Activated CD4-positive, alpha-beta T cell treated with anti-CD3 and anti-CD28 coated beads, Interleukin-2, amount 10 ng/mL, durations not matched to agents 24 days and 14 days (primary cell): ENCODE results near the gene NLK. TPM values are rescaled to one million over a fixed set of nuclear protein-coding genes. Genes with fewer than 3 reads are reported as not detected.
"Not testable (repeated sequence)": the region's sequence is repeated elsewhere in the genome, so short reads cannot be mapped to it uniquely, and the experiment has no call there.

Source experiments
- DNase-seq: peaks from one replicate; pipeline ENCODE4 v3.0.0; 2022
- H3K27ac Mint-ChIP-seq: one replicate; pipeline ENCODE4 v1.8.0; 2022; ENCODE audit warnings: mild to moderate bottlenecking, mixed read lengths
- H3K27me3 Mint-ChIP-seq: one replicate; pipeline ENCODE4 v1.8.0; 2022; ENCODE audit warnings: mixed read lengths
- H3K36me3 Mint-ChIP-seq: one replicate; pipeline ENCODE4 v1.8.0; 2022; ENCODE audit warnings: low read depth, mild to moderate bottlenecking, mixed read lengths
- H3K4me1 Mint-ChIP-seq: one replicate; pipeline ENCODE4 v1.8.0; 2021; ENCODE audit warnings: mixed read lengths
- H3K4me3 Mint-ChIP-seq: one replicate; pipeline ENCODE4 v1.8.0; 2022; ENCODE audit warnings: mild to moderate bottlenecking, moderate library complexity, mixed read lengths
- H3K9me3 Mint-ChIP-seq: one replicate; pipeline ENCODE4 v1.8.0; 2021; ENCODE audit warnings: mixed read lengths
- intact Hi-C: fragments of 100-400 bp; cut with micrococcal nuclease; formaldehyde crosslinking; loops from one replicate; pipeline ENCODE4 v1.15.1; 2023
- total RNA-seq: library from RNA; stranded (reverse); gene quantifications from 2 replicates; pipeline ENCODE4 v1.2.3, GENCODE V29; 2022

The NLK gene
- total RNA-seq, 1 donor from 2014 or later: 12.0 TPM

GRCh38 chr17:28092088-28092487 lies 49.6 kb downstream of the NLK start:
- H3K27me3 Mint-ChIP-seq: no peaks in the 10 kb centered on the region
- no peaks in the 10 kb centered on the region for H3K9me3 Mint-ChIP-seq
- peaks cover 5% of the 10 kb centered on the region for H3K4me1 Mint-ChIP-seq
- H3K4me3 Mint-ChIP-seq: no peak overlapping the region
- DNase-seq: no peak
- H3K27ac Mint-ChIP-seq: no peak overlapping the region
- H3K36me3 Mint-ChIP-seq: no peaks in the 10 kb centered on the region
- intact Hi-C loops: loop anchor here (10.0 kb wide), 1 partner anchor 87 kb away; no protein-coding TSS in a partner anchor

DNA sequence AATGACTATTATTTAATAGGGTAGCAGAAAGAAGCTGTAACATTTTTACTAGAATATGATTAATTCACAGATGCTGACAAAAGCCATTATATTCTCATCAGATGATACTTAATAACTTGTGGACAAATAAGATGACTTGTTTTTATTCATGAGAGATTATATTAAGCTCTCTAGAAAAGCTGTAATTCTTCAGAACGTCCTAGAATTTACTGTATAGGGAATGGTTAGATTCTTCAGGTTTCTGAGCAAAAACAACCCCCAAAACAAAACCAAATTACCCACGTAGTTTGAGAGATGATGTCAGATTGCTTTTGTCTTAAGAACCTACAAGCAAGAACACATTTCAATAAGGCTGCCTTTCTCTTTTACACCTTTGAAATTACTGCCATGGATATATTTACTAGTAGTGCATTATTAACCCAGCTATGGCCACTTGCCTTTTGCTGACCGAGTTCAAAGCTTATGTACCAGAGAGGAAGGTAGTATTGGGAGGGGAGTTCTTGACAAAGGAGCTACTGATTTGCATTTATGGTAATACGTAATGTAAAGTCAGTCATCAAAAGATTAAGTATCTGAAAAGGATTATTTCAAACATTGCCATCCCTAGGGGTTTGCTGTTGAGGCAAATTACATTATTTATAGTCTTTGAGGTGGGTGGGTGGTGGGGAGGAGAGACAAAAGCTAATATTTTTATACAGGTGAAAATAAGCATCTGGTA lies 51.7 kb downstream of the NLK start:
- Mint-ChIP-seq H3K9me3 (no peaks in the 10 kb centered on the region), H3K27ac (no peak overlapping the region), H3K4me1 (peaks cover 5% of the 10 kb centered on the region), H3K27me3 (no peaks in the 10 kb centered on the region), H3K4me3 (no peak overlapping the region), H3K36me3 (peaks cover under 1% of the 10 kb centered on the region)
- intact Hi-C loops: loop anchor here (10.0 kb wide), 1 partner anchor 89 kb away; no protein-coding TSS in a partner anchor
- DNase-seq: no peak

DNA sequence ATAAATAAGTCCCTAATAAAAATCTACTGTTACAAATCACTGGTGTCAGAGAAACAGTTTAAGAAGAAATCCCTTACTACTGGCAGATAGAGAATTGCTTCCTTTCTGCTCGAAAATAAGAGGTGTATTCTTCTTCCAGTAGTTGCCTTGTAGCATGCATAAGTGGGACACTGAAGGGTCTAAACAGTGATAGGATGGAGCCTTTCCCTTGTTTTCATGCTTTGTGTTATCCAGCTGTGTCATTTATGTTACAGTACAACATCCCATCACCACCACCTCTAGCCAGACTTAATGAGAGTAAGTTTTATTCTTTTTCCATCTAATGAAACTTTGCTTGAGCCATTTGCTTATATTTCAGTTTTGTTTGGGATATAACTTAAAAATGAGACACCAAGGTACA lies 54.3 kb downstream of the NLK start:
- no peaks in the 10 kb centered on the region for H3K27me3 Mint-ChIP-seq
- no peaks in the 10 kb centered on the region for H3K4me1 Mint-ChIP-seq
- no peaks in the 10 kb centered on the region for H3K9me3 Mint-ChIP-seq
- H3K36me3 Mint-ChIP-seq: peaks cover 2% of the 10 kb centered on the region
- no peak overlapping the region for H3K27ac Mint-ChIP-seq
- no peak overlapping the region for H3K4me3 Mint-ChIP-seq
- no peak for DNase-seq
- intact Hi-C loops: loop anchor here (10.0 kb wide), 1 partner anchor 92 kb away; no protein-coding TSS in a partner anchor

DNA sequence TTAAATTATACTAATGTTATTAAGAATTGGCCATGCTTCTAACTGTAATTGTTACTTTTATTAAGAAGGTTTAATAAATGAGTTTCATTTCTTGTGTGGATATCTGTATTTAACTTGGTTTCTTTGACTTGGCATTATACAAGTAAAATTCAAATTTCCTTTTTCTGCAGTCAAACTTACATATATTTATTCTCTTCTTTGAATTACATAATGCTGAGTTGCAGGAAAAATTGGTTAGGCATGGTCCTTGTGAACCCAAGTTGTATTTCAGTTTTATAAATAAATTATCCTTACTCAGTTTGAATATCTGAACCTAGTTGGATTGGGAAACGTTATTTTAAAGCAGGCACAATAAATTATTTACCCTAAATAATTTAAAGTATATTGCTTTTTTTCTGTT lies 54.8 kb downstream of the NLK start:
- peaks cover 2% of the 10 kb centered on the region for H3K36me3 Mint-ChIP-seq
- no peak overlapping the region for H3K4me3 Mint-ChIP-seq
- intact Hi-C loops: loop anchor here (10.0 kb wide), 1 partner anchor 92 kb away; no protein-coding TSS in a partner anchor
- no peaks in the 10 kb centered on the region for H3K4me1 Mint-ChIP-seq
- no peaks in the 10 kb centered on the region for H3K27me3 Mint-ChIP-seq
- DNase-seq: no peak
- no peak overlapping the region for H3K27ac Mint-ChIP-seq
- no peaks in the 10 kb centered on the region for H3K9me3 Mint-ChIP-seq

DNA sequence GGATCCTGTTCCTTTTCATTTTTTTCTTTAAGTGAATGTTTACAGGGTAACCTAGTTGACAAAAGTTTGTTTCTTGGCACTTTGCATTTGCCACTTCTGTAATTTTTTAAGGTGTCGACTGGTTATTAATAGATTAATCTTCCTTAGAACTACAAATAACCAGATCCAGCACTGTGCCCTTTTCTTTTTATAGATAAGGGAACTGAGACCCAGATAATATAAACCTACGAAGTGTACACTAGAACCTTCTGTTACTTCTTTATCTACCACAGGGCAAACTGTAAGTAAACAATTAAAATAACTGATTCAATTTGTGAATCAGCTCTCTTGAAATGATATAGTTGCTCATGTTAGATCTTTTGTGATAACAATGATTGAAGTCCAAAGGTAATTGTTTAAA lies 55.4 kb downstream of the NLK start:
- intact Hi-C loops: loop anchor here (10.0 kb wide), 1 partner anchor 93 kb away; no protein-coding TSS in a partner anchor
- H3K9me3 Mint-ChIP-seq: no peaks in the 10 kb centered on the region

DNA sequence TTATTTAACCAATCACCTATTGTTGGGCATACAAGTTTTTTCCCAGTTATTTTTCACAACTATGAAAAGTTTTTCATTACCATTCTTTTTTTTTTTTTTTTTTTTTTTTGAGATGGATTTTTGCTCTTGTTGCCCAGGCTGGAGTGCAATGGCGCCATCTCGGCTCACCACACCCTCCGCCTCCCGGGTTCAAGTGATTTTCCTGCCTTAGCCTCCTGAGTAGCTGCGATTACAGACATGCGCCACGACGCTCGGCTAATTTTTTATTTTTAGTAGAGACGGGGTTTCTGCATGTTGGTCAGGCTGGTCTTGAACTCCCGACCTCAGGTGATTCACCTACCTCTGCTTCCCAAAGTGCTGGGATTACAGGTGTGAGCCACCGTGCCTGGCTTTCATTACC lies 56.1 kb downstream of the NLK start:
- intact Hi-C loops: loop anchor here (10.0 kb wide), 1 partner anchor 94 kb away; no protein-coding TSS in a partner anchor
- not testable (repeated sequence) for H3K36me3 Mint-ChIP-seq, H3K9me3 Mint-ChIP-seq, H3K27ac Mint-ChIP-seq, H3K4me3 Mint-ChIP-seq, DNase-seq, H3K4me1 Mint-ChIP-seq, H3K27me3 Mint-ChIP-seq

More for the DNA sequence above, 55.4 kb downstream of the NLK start:
- no peak for DNase-seq
- H3K4me1 Mint-ChIP-seq: no peaks in the 10 kb centered on the region
- H3K27me3 Mint-ChIP-seq: no peaks in the 10 kb centered on the region
- H3K36me3 Mint-ChIP-seq: peaks cover 2% of the 10 kb centered on the region
- no peak overlapping the region for H3K27ac Mint-ChIP-seq
- no peak overlapping the region for H3K4me3 Mint-ChIP-seq

DNA sequence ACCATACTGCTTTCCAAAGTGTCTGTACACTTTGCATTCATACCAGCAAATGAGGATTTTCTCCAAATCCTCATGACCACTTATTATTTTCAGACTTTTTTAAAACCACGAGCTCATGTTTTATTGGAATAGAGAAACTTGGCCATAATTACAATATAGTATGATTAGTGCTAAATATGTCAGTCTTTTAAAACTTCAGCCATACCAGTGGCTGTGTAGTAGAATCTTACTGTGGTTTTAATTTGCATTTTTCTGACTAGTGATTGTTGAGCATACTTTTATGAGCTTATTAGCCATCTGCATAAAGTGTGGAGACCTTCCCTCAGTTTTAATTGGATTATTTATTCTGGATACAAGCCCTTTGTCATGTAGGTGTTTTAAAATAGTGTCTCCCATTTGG lies 57.8 kb downstream of the NLK start:
- Mint-ChIP-seq H3K9me3 (no peaks in the 10 kb centered on the region), H3K4me1 (no peaks in the 10 kb centered on the region), H3K4me3 (no peak overlapping the region)

GRCh38 chr17:28100936-28101335 lies 58.5 kb downstream of the NLK start:
- Mint-ChIP-seq H3K36me3 (peaks cover 2% of the 10 kb centered on the region), H3K27ac (no peak overlapping the region), H3K27me3 (no peaks in the 10 kb centered on the region), H3K4me1 (no peaks in the 10 kb centered on the region), H3K4me3 (no peak overlapping the region), H3K9me3 (no peaks in the 10 kb centered on the region)
- intact Hi-C loops: no loop called here
- no peak for DNase-seq

More for the DNA sequence above, 57.8 kb downstream of the NLK start:
- peaks cover 2% of the 10 kb centered on the region for H3K36me3 Mint-ChIP-seq
- DNase-seq: no peak
- no peak overlapping the region for H3K27ac Mint-ChIP-seq
- no peaks in the 10 kb centered on the region for H3K27me3 Mint-ChIP-seq
- intact Hi-C loops: no loop called here

- H3K4me3 Mint-ChIP-seq: no peak overlapping the region
- no peaks in the 10 kb centered on the region for H3K9me3 Mint-ChIP-seq
- H3K27me3 Mint-ChIP-seq: no peaks in the 10 kb centered on the region
- intact Hi-C loops: no loop called here
- peaks cover 2% of the 10 kb centered on the region for H3K36me3 Mint-ChIP-seq
- DNase-seq: no peak
- H3K27ac Mint-ChIP-seq: no peak overlapping the region
- no peaks in the 10 kb centered on the region for H3K4me1 Mint-ChIP-seq
Observed at GRCh38 chr17:28101919-28102318, 59.4 kb downstream of the NLK start.

GRCh38 chr17:28105501-28105900 lies 63.0 kb downstream of the NLK start:
- no peaks in the 10 kb centered on the region for H3K4me1 Mint-ChIP-seq
- H3K4me3 Mint-ChIP-seq: no peak overlapping the region
- no peak overlapping the region for H3K27ac Mint-ChIP-seq
- DNase-seq: no peak
- H3K27me3 Mint-ChIP-seq: no peaks in the 10 kb centered on the region
- H3K9me3 Mint-ChIP-seq: no peaks in the 10 kb centered on the region
- no peaks in the 10 kb centered on the region for H3K36me3 Mint-ChIP-seq
- intact Hi-C loops: no loop called here

DNA sequence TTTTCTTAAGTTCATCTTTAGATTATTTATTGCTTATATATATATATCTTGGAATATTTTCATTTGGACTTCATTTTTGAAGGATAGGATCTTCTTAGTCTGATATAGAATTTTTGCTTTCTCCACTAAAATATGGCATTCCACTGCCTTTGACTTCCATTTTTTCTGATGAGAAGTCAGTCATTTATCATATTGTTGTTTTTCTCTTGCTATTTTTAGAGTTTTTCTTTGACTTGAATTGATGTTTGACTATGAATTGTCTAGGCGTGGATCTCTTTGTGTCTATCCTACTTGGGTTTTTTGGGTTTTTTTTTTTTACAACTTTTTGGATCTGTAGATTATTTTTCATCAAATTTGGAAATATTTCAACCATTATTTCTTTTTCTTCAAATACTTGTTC lies 67.7 kb downstream of the NLK start:
- Mint-ChIP-seq H3K36me3 (peaks cover 2% of the 10 kb centered on the region), H3K27me3 (no peaks in the 10 kb centered on the region), H3K4me1 (peaks cover 6% of the 10 kb centered on the region), H3K4me3 (no peak overlapping the region), H3K9me3 (no peaks in the 10 kb centered on the region), H3K27ac (no peak overlapping the region)
- DNase-seq: no peak
- intact Hi-C loops: no loop called here

DNA sequence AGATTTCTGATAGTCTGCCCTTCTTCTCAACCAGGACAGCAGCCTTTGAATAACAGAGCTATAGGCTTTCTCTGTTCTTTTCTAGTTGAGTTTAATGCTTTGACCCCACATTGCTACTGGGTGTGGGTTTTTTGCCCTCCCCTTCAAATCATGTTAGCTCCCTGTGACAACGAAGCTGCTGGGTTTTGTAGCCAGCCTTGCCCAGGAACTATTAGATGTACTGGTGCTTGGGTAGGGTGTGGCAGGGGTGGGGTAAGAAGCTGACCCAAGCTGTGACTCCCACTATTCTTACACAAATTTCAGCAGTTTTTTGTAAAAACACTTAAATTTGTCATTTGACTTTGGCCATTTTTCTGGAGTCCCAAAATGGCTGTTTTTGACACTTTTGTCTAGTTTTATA lies 69.7 kb downstream of the NLK start:
- H3K4me3 Mint-ChIP-seq: no peak overlapping the region
- H3K9me3 Mint-ChIP-seq: no peaks in the 10 kb centered on the region
- H3K27ac Mint-ChIP-seq: no peak overlapping the region
- no peak for DNase-seq
- peaks cover 2% of the 10 kb centered on the region for H3K36me3 Mint-ChIP-seq
- no peaks in the 10 kb centered on the region for H3K27me3 Mint-ChIP-seq
- peaks cover 10% of the 10 kb centered on the region for H3K4me1 Mint-ChIP-seq
- intact Hi-C loops: no loop called here

DNA sequence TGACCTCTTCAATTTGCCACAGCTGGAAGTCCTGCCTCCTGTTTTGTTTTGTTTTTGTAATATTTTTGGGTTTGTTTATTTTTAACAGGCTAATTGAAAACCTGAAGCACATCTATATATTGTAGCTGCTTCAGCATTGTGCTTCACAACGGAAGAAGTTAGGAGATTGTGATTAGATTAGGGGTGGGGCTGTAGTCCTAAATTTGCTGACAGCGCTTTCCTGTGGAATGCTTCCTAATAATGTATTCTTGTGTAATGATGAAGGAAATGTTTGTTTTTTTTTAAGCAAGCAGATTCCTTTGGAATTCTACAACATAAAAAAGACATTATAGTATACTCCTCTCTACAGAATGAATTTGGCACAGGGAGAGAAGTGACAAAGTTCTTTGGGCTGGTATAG lies 70.1 kb downstream of the NLK start:
- H3K4me3 Mint-ChIP-seq: no peak overlapping the region
- no peaks in the 10 kb centered on the region for H3K9me3 Mint-ChIP-seq
- H3K4me1 Mint-ChIP-seq: peaks cover 14% of the 10 kb centered on the region
- H3K27ac Mint-ChIP-seq: no peak overlapping the region
- intact Hi-C loops: no loop called here
- DNase-seq: no peak
- no peaks in the 10 kb centered on the region for H3K27me3 Mint-ChIP-seq
- H3K36me3 Mint-ChIP-seq: peaks cover 2% of the 10 kb centered on the region

DNA sequence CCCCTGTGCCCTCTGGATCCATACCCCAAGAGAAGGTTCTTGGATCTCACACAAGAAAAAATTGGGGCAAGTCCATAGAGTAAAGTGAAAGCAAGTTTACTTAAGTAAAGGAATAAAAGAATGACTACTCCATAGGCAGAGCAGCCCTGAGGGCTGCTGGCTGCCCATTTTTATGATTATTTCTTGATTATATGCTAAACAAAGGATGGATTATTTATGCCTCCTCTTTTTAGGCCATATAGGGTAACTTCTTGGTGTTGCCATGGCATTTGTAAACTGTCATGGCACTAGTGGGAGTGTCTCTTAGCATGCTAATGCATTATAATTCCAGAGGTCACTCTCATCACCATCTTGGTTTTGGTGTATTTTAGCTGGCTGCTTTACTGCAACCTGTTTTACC lies 70.8 kb downstream of the NLK start:
- Mint-ChIP-seq H3K27me3 (no peaks in the 10 kb centered on the region), H3K9me3 (no peaks in the 10 kb centered on the region), H3K4me1 (peaks cover 15% of the 10 kb centered on the region), H3K27ac (no peak overlapping the region), H3K4me3 (no peak overlapping the region), H3K36me3 (peaks cover 2% of the 10 kb centered on the region)
- intact Hi-C loops: no loop called here
- no peak for DNase-seq

GRCh38 chr17:28115046-28115445 lies 72.6 kb downstream of the NLK start:
- peaks cover 26% of the 10 kb centered on the region for H3K4me1 Mint-ChIP-seq
- DNase-seq: no peak
- no peak overlapping the region for H3K4me3 Mint-ChIP-seq
- H3K27ac Mint-ChIP-seq: no peak overlapping the region
- H3K9me3 Mint-ChIP-seq: no peaks in the 10 kb centered on the region
- no peaks in the 10 kb centered on the region for H3K27me3 Mint-ChIP-seq
- intact Hi-C loops: no loop called here
- H3K36me3 Mint-ChIP-seq: peaks cover 2% of the 10 kb centered on the region
